Subcutaneous abdominal adipose tissue (tissue), 5 donors: ENCODE measurements around the gene SERPINE1.
A peak's percentile ranks its signal among the peaks of the same experiment; 100 is the strongest.
"Not testable (repeated sequence)": the region's sequence is repeated elsewhere in the genome, so short reads cannot be mapped to it uniquely, and the experiment has no call there.

Source experiments
- H3K27ac ChIP-seq: one replicate; pipeline ENCODE4 v1.7.0; 2013; ENCODE audit warnings: low read depth, mild to moderate bottlenecking, inconsistent platforms, low read length, moderate library complexity
- H3K27me3 ChIP-seq, 5 donors: one replicate each; pipeline ENCODE4 v1.7.0; 2013; ENCODE audit warnings: low read length in 5 of 5, inconsistent platforms in 1 of 5; ENCODE audit not compliant: control insufficient read depth in 5 of 5, insufficient read depth in 4 of 5
- H3K36me3 ChIP-seq, 5 donors: one replicate each; pipeline ENCODE4 v1.7.0; 2013; ENCODE audit warnings: low read length in 5 of 5; ENCODE audit not compliant: control insufficient read depth in 5 of 5, insufficient read depth in 5 of 5
- H3K4me1 ChIP-seq, 5 donors: one replicate each; pipeline ENCODE4 v1.7.0; 2013; ENCODE audit warnings: low read length in 5 of 5, mild to moderate bottlenecking in 3 of 5, moderate library complexity in 1 of 5; ENCODE audit not compliant: control insufficient read depth in 5 of 5, insufficient read depth in 5 of 5
- H3K4me3 ChIP-seq, 5 donors: one replicate each; pipeline ENCODE4 v1.7.0; 2013; ENCODE audit warnings: low read length in 5 of 5, low read depth in 1 of 5
- H3K9ac ChIP-seq, 5 donors: one replicate each; pipeline ENCODE4 v1.7.0; 2013; ENCODE audit warnings: low read length in 5 of 5, mild to moderate bottlenecking in 4 of 5, moderate library complexity in 3 of 5
- H3K9me3 ChIP-seq, 5 donors: one replicate each; pipeline ENCODE4 v1.7.0; 2013; ENCODE audit warnings: low read length in 5 of 5; ENCODE audit not compliant: control insufficient read depth in 5 of 5
- donor health status: healthy.
- donor health status: healthy.
- donor health status: healthy.
- donor health status: healthy.
- donor health status: healthy.

The SERPINE1 gene

GRCh38 chr7:101112233-101112632 is 14.7 kb upstream of the SERPINE1 start:
- Histone ChIP-seq H3K4me1 (peaks cover 5 to 33% (median 19%) of the 10 kb centered on the region in 5 donors), H3K36me3 (no peaks in the 10 kb centered on the region), H3K27me3 (peaks cover 0 to 3% (median 0%) of the 10 kb centered on the region in 5 donors), H3K4me3 (no peak overlapping the region), H3K9me3 (no peaks in the 10 kb centered on the region), H3K27ac (peak overlapping the region; percentile 44), H3K9ac (no peak overlapping the region)

GRCh38 chr7:101113140-101113539 is 13.8 kb upstream of the SERPINE1 start:
- not testable (repeated sequence) for H3K4me3 ChIP-seq, H3K27ac ChIP-seq, H3K27me3 ChIP-seq, H3K9me3 ChIP-seq, H3K36me3 ChIP-seq, H3K9ac ChIP-seq
- H3K4me1 ChIP-seq: peaks cover 3 to 27% (median 12%) of the 10 kb centered on the region in 5 donors

GRCh38 chr7:101113836-101114235 is 13.1 kb upstream of the SERPINE1 start:
- H3K9ac ChIP-seq: no peak overlapping the region
- no peaks in the 10 kb centered on the region for H3K9me3 ChIP-seq
- peaks cover 0 to 3% (median 0%) of the 10 kb centered on the region in 5 donors for H3K27me3 ChIP-seq
- H3K27ac ChIP-seq: no peak overlapping the region
- H3K36me3 ChIP-seq: no peaks in the 10 kb centered on the region
- no peak overlapping the region for H3K4me3 ChIP-seq
- H3K4me1 ChIP-seq: peaks cover 0 to 21% (median 6%) of the 10 kb centered on the region in 5 donors

- Histone ChIP-seq H3K27ac (no peak overlapping the region), H3K9me3 (no peaks in the 10 kb centered on the region), H3K4me3 (no peak overlapping the region), H3K9ac (no peak overlapping the region), H3K4me1 (peaks cover 0 to 16% (median 3%) of the 10 kb centered on the region in 5 donors), H3K36me3 (no peaks in the 10 kb centered on the region), H3K27me3 (peaks cover 0 to 3% (median 0%) of the 10 kb centered on the region in 5 donors)
These were observed 12.4 kb upstream of the SERPINE1 start for GRCh38 chr7:101114492-101114891.

GRCh38 chr7:101115215-101115614 is 11.7 kb upstream of the SERPINE1 start:
- Histone ChIP-seq H3K27ac (no peak overlapping the region), H3K4me1 (peaks cover 0 to 16% (median 3%) of the 10 kb centered on the region in 5 donors), H3K9ac (no peak overlapping the region), H3K4me3 (no peak overlapping the region), H3K9me3 (no peaks in the 10 kb centered on the region), H3K36me3 (no peaks in the 10 kb centered on the region), H3K27me3 (peaks cover 0 to 5% (median 0%) of the 10 kb centered on the region in 5 donors)

- H3K27ac ChIP-seq: no peak overlapping the region
These were observed 10.0 kb upstream of the SERPINE1 start for GRCh38 chr7:101116898-101117297.

GRCh38 chr7:101118856-101119255 is 8.0 kb upstream of the SERPINE1 start:
- H3K9me3 ChIP-seq: no peaks in the 10 kb centered on the region
- H3K9ac ChIP-seq: no peak overlapping the region
- peaks cover 0 to 5% (median 0%) of the 10 kb centered on the region in 5 donors for H3K27me3 ChIP-seq
- H3K4me3 ChIP-seq: no peak overlapping the region
- H3K4me1 ChIP-seq: peaks cover 4 to 17% (median 11%) of the 10 kb centered on the region in 5 donors
- H3K27ac ChIP-seq: no peak overlapping the region
- H3K36me3 ChIP-seq: no peaks in the 10 kb centered on the region

More at GRCh38 chr7:101116898-101117297, 10.0 kb upstream of the SERPINE1 start:
- no peak overlapping the region for H3K9ac ChIP-seq
- H3K4me1 ChIP-seq: peaks cover 1 to 11% (median 7%) of the 10 kb centered on the region in 5 donors
- no peak overlapping the region for H3K4me3 ChIP-seq
- H3K27me3 ChIP-seq: peaks cover 0 to 5% (median 0%) of the 10 kb centered on the region in 5 donors
- no peaks in the 10 kb centered on the region for H3K36me3 ChIP-seq
- no peaks in the 10 kb centered on the region for H3K9me3 ChIP-seq

GRCh38 chr7:101119876-101120275 is 7.0 kb upstream of the SERPINE1 start:
- Histone ChIP-seq H3K4me1 (peaks cover 6 to 26% (median 17%) of the 10 kb centered on the region in 5 donors), H3K4me3 (no peak overlapping the region), H3K36me3 (no peaks in the 10 kb centered on the region), H3K27me3 (peaks cover 0 to 3% (median 0%) of the 10 kb centered on the region in 5 donors), H3K9ac (no peak overlapping the region), H3K9me3 (no peaks in the 10 kb centered on the region), H3K27ac (no peak overlapping the region)

- peaks cover 0 to 3% (median 0%) of the 10 kb centered on the region in 5 donors for H3K27me3 ChIP-seq
- H3K9me3 ChIP-seq: no peaks in the 10 kb centered on the region
- peaks cover 6 to 30% (median 19%) of the 10 kb centered on the region in 5 donors for H3K4me1 ChIP-seq
- H3K27ac ChIP-seq: no peak overlapping the region
- H3K36me3 ChIP-seq: no peaks in the 10 kb centered on the region
- H3K9ac ChIP-seq: no peak overlapping the region
- H3K4me3 ChIP-seq: no peak overlapping the region
These were observed 6.6 kb upstream of the SERPINE1 start for GRCh38 chr7:101120315-101120714.

GRCh38 chr7:101121631-101121990 is 5.3 kb upstream of the SERPINE1 start:
- H3K27me3 ChIP-seq, H3K9me3 ChIP-seq, H3K36me3 ChIP-seq, H3K27ac ChIP-seq, H3K9ac ChIP-seq: not testable (repeated sequence)
- Histone ChIP-seq H3K4me3 (peak overlapping the region; percentile 32 to 77 (median 55)), H3K4me1 (peaks cover 8 to 42% (median 26%) of the 10 kb centered on the region in 5 donors)
